Measurements from ENCODE around the gene OXER1. TPM values are rescaled to one million over a fixed set of nuclear protein-coding genes. Genes with fewer than 3 reads are reported as not detected.
A peak's percentile ranks its signal among the peaks of the same experiment; 100 is the strongest.

Gene OXER1, protein sequence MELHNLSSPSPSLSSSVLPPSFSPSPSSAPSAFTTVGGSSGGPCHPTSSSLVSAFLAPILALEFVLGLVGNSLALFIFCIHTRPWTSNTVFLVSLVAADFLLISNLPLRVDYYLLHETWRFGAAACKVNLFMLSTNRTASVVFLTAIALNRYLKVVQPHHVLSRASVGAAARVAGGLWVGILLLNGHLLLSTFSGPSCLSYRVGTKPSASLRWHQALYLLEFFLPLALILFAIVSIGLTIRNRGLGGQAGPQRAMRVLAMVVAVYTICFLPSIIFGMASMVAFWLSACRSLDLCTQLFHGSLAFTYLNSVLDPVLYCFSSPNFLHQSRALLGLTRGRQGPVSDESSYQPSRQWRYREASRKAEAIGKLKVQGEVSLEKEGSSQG
- 1.3 TPM for total RNA-seq

DNA sequence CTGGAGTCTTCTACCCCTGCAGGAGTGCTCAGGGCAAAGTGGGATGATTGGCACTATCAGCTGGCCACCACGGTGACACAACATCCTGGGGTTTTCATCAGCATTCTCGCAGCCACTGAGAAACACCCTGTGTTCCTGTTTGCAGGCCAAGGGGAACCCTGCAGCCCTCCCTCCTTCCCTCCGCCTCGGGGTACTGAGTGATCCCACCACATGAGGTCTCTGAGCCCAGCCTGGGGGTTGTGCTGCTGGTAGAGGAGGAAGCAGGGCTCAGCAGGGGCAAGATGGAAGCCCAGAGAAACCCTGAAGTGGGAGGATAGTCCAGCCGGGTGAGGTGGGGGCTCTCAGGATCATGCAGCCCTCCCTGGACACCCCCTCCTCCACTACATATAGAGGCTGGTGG, at the start of gene OXER1:
Gene OXER1 (minus strand): TSS at position 40 of the 400 bp plus-strand sequence. CDS start 73 bp downstream, outside the sequence.
- peak in 2 of 3 donors; percentile 78 to 89 for DNase-seq (ENCODE audit: low read depth in 2 of 3, low spot score in 2 of 3)

DNA sequence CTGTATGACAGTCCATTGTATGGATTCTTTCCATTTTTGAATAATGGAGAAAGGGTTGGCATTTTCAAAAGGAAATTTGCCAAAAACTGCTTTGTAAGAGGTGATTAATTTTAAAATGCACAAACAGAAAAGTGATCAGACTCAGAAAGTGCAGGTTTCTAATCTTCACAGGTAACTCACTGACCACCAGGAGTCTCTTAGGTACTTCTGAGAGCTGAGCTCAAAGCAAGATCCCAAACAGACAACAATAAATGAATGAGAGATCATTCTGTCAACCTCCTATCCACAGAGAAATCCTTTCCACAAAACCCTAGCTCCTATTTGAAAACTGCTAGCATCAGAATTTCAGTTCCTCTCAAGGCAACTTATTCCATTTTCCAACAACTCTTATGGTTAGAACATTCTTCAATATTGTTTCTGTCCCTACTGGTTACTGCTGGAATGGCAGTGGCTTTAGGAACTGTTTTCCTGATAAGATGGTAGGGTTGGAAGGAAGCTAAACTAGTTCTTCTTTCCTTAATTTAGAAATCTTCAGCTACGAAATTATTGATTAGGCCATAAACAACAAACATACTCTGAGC, 49.1 kb upstream of the OXER1 start:
- DNase-seq (ENCODE audit: low read depth in 2 of 3, low spot score in 2 of 3), result peak in 1 of 3 donors; percentile 49

DNA sequence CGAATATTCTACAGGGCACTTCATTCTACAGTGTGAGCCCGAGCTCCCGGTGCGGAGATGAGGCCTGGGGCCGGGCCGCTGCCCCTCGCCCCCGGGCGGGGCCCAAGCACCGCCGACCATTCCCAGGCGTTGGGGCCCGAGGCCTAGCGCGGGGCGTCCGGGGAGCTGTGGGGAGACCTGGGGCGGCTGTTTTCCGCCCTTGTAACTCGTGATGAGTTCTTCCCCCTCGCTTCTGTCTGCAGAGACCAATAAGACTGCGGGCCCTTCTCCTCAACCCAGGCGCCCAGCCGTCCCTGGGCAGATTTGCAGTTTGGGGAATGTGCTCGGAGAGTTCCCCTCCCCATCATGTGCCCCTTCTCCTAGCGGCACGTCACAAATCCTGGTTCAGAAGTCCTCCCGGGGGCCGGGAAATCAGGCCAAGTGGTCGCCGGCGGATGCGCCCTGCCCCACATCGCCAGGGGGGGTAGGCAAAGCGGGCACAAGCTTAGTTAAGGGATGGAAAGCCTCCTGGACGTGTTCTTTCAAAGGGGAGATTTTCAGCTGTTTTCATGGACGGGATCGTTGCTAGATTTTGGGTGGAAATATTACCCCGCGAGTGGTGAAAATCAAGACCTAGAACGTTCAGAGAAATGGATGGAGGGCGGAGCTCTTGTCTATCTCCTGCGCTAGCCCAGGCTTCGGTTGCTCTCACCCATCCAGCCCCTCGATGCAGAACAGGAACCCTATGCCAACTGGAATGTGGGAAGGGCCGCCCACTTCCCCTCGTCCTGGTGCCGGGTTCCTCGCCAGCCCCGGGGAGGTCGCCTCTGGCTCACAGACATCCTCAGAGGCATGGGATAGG, 47.3 kb upstream of the OXER1 start:
- peak in 2 of 3 donors; percentile 54 to 60 for DNase-seq (ENCODE audit: low read depth in 2 of 3, low spot score in 2 of 3)

DNA sequence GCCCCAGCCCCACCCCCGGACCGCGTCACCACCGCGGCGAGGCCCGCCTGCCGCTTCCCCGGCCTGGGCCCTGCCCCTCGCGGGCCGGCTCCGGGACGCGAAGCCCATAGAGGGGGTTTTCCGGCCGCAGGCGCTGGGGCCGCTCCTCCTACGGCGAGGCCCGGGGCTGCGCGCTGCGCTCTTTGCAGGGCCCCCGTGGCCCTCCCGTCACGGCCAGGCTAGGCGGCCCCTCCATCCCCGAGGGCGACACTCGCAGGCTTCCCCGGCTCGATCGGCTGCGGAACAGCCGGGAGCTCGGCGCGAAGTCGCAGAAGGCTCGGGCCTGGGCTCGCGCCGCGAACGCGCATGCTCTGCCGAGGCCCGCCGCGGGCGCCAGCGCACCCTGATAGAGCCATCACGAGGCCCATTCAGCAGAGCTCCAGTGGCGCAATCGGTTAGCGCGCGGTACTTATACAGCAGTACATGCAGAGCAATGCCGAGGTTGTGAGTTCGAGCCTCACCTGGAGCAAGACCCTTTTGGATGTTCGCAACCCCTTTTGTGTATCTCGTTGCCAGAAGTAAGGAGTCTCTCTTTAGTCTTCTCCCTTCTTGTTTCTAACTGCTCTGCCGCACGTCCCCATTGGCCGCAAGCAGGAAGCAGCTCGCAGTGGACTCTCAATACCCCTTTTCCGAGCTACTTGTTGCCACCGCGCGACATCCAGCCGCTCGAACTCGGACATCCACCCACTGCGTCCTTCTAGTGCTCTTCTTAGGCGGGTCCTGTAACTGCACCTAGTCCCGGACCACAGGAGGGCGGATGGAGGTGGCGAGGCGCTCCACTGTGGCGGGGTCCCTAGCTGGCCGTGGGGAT, 46.4 kb upstream of the OXER1 start:
- peak; percentile 92 to 99 (median 95) for DNase-seq (ENCODE audit: low read depth in 2 of 3, low spot score in 2 of 3)

DNA sequence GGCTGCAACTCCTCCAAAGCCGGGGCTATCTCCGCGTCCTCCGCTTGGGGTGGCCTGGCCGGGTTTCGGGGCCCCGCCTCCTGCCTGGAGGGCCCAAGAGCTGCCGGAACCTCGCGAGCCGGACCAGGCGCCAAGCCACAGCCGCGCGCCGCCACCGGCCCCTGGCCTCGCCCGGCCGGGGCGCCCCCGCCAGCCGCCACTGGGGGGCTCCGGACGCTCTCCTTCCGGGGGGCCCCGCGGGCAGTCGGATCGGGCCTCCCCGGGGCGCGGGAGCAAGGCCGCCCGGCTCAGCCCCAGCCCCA, 45.8 kb upstream of the OXER1 start:
- peak in 2 of 3 donors; percentile 80 to 86 for DNase-seq (ENCODE audit: low read depth in 2 of 3, low spot score in 2 of 3)

DNA sequence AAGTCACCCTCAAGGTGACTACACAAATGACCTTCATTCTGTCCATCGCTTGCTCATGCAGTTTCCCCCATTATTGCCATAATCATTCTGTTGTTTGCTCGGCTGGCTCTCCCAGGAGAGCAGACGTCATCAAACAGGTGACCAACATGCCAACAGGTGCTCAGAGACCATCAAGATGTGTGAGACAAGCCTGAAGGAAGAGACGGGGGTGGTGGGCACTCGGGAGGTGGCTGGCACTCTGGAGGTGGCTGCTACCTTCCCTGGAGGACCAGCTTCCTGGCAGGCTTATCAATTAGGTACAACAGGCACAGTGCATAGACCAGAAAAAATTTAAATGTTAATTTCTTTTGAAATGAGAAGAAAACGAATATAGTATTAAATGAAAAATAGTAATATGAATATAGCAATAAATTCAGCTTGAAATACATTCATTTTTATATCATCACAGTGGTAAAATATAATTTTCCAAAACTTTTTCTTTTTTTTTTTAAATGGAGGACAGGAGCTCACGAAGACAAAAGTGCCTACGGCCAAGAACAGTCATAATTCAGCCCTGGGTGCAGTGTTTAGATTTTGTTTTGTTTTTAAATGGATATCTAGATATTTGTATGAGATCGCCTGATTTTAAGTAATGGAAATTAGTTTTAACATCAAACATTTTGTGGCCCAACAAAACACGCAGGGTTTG, 45.3 kb upstream of the OXER1 start:
- DNase-seq (ENCODE audit: low read depth in 2 of 3, low spot score in 2 of 3), result peak in 1 of 3 donors; percentile 4

DNA sequence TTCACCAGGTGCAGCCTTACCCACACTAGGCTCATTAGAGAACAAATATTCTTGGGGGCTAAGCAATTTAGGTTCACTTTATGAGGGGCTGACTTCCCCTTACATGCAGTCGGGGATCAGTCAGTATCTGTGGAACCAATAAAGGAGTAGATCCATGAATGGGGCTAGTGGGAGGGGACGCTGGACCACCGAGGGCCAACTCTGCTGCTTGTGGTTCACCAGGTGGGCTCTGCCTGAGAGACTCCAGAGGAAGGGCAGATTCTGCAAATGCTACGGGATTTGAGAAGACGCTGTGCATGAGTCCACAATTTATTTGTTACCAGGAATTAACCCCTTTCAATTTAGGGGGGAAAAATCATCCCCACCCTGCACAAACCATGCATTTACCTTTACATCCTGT, 44.4 kb upstream of the OXER1 start:
- no peak for DNase-seq (ENCODE audit: low read depth in 2 of 3, low spot score in 2 of 3)

DNA sequence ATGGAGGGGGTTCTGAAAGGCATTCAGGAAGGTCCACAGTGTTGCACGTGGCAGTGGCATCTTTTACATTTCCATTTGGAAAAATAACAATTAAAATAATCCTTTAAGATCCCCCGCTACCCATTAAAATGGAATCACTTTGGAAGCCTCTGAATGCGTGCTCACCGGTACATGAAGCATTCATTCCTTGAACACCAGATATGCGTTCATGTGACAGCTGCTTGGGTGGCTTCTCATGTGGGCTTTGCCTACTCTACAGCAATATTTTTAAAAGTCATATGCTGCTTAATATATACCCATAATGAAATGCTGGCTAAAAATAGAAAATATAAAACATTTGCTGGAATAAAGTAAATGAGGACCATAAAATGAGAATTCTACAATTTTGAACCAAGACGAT, 42.9 kb upstream of the OXER1 start:
- no peak for DNase-seq (ENCODE audit: low read depth in 2 of 3, low spot score in 2 of 3)

DNA sequence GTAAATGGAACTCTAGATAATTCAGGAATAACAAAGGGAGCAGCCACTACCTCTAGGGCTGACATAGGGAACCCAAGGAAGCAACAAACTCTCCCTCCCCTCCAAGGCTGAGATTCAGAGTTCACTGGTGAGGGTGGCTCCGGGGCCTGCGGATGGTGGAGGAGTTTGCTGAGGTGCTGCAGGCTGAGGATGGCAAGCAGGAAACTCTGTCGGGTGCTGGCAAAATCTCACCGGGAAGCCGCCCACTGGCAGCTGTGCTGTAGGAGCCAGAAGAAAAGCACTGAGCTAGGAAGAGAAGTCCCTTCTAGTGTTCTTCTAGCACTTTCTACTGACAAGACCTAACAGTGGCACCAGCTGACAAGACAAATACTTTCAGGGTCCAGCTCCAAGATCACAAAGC, 41.0 kb upstream of the OXER1 start:
- DNase-seq (ENCODE audit: low read depth in 2 of 3, low spot score in 2 of 3), result no peak

DNA sequence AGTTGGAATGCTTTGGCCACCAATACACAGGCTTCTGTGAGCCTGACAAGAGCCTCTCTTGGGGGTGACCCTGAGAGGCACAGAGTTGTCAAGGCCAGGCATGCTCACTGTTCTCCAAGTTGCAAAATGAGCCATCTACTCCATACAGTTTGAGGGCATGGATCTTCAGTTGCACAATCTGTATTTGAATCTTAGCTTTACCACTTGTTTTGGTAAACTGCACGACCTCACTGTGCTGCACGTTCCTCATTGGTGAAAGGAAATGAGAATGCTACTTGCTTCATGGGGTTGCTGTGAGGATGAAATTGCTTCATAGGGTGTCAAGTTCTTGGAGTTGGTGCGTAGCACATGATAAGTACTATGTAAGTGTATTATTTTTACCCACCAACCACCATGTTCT, 40.4 kb upstream of the OXER1 start:
- DNase-seq (ENCODE audit: low read depth in 2 of 3, low spot score in 2 of 3), result peak in 1 of 3 donors; percentile 19

DNA sequence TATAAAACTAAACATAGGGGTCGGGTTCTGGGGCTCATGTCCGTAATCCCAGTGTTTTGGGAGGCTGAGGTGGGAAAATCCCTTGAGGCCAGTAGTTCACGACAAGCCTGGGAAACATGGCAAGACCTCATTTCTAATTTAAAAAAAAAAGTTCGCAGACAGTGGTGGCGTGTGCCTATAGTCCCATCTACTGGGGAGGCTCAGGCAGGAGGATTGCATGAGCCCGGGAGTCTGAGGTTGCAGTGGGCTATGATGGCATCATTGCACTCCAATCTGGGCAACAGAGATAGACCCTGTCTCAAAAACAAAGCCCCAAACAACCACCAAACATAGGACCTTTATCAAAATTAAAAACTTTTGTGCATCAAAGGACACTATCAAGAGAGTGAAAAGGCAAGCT, 38.2 kb upstream of the OXER1 start:
- DNase-seq (ENCODE audit: low read depth in 2 of 3, low spot score in 2 of 3), result no peak

DNA sequence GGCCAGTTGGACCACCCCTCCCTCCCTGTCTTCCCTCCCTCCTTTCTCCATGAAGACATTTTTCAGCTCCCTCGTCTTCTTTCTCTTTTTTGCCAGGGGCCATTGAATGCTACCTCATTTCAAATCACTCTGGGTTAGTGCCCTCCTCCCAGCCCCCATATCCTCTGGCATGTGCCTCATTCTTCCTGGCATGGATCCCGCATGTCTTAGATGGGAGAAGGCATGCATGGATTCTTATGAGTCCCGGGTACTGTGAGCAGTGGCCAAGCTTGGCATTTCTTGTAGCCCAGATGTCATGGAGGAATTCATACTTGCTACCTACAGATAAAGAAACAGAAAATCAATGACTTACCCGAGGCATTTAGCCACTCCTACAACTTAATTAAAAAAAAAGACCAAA, 37.4 kb upstream of the OXER1 start:
- DNase-seq (ENCODE audit: low read depth in 2 of 3, low spot score in 2 of 3), result no peak

DNA sequence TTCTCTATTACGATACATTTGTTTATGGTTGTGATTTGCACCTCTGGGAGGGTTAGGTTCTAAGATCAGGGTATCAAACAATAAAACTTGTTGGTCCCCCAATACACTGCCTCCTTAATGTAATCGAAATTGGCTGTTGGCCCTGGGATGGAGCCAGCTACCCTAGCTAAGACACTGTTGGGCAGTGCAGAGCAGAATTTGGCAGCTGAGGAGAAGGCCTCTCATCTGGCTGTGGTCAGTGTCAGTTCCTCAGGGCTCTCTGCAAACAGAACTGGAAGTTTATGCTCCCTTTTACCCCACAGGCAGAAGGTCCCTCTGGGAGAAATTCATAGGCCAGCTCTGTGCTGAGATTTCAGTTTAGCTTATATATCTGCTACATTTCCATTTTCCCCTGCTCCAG, 37.0 kb upstream of the OXER1 start:
- DNase-seq (ENCODE audit: low read depth in 2 of 3, low spot score in 2 of 3), result no peak

DNA sequence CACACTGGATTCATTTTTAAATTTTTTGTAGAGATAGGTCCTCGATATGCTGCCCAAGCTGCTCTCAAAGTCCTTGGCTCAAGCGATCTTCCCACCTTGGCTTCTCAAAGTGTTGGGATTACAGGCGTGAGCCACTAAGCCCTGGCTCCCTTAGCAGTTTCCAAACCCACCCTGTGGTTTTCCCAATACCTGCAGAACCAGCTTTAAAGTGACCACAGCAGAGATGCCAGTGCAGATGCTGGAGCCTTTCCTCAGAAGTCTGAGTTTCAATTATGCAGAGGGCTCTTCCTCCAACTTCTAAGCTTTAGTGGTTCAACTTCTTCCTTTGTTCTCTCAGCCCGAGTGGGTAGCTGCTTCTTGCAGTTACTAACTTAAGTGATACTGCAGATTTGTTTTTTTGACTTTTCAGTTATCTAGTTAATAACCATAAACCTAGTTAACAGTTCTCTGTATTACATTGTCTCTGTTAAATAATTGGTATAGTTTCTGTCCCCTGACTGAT, 36.6 kb upstream of the OXER1 start:
- no peak for DNase-seq (ENCODE audit: low read depth in 2 of 3, low spot score in 2 of 3)

DNA sequence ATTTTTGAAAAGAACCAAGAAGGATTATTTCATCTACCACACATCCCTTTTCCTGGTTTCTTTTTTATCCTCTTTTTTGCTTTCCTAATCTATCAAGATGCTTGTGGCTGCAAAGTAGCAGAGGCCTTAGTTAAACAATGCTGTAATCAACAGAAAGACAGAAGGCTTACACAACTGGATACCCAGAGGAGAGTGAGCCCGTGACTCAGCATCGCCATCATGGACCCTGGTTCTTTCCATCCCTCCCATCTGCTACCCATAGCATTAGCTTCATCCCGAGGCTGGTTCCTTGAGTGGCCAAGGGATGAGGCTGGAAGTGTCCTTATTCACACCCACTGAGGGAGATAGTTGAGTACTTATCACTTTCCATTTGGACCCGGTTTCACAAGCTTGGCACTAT, 35.9 kb upstream of the OXER1 start:
- DNase-seq (ENCODE audit: low read depth in 2 of 3, low spot score in 2 of 3), result no peak

DNA sequence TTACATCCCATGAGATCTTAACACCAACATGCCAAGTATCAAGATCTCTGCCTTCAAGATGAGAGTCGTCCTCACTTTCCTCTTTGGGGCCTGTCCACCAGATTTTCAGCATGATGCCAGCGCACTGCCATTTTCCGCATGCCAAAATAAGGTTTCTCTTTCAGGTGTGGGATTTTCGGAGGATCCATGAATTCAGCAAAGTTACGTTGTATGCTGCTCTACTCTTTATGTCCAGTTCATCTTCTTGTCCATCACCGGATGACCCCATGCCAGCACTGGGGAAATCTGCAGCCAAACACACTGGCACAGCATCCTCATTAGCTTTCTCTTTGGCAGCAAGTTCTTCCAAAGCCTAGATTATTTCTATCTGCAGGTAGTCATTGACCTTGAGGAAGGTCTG, 33.3 kb upstream of the OXER1 start:
- no peak for DNase-seq (ENCODE audit: low read depth in 2 of 3, low spot score in 2 of 3)

DNA sequence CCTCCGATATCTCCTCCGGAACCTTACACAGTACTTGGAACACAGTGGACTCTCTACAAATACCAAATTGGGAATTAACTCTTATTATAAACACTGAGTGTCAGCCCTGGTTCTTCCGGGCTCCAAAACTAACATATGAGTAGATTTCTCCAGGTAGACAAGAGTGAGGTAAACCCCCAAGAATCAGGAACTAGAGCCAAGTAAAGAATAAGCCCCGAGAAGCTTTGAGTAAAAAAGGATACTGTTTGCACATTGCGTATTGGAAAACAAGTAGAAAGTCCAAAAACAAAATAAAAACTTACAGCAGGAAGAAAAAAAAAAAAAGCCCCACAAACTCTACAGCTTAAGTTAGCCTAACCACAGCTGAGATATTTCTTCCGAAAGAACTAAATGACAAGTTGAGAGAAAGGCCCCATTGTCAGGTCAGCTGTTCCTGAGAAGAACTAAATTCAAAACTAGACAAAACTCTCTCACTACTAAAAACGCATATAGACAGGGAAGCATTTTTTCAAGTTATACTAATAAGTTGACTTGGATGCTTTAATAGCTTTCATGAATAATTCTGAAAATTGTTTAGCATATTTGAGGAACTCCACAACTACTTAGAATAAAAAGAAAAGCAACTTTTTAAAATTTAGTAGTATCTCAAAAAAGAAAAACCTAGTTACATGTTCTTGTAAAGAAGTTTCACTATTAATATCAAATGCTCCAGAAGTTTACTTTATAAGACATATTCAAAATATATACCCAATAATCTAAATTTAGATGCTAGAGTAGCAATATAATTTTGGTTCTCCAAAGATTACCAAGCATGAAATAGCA, 32.7 kb upstream of the OXER1 start:
- DNase-seq (ENCODE audit: low read depth in 2 of 3, low spot score in 2 of 3), result no peak

DNA sequence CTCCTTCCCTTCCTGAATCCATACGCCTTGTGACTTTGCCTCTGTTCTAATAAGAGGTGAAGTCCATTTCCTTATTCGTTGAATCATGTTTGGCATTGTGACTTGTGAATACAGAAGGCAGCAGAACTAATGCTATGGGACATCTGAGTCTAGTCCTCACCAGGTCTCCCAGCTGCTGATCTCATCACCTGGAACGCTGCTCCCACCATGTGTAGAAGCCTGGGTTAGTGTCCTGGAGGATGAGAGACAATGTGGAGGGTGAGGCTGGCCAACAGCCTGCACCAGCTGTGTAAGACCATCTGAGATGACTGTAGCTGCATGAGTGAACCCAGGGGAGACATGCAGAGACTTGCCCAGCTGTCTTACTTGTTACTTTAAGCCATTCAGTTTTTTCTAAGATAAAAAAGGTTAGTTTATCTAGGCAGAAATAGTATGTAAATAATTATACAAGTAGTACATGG, 31.9 kb upstream of the OXER1 start:
- no peak for DNase-seq (ENCODE audit: low read depth in 2 of 3, low spot score in 2 of 3)

DNA sequence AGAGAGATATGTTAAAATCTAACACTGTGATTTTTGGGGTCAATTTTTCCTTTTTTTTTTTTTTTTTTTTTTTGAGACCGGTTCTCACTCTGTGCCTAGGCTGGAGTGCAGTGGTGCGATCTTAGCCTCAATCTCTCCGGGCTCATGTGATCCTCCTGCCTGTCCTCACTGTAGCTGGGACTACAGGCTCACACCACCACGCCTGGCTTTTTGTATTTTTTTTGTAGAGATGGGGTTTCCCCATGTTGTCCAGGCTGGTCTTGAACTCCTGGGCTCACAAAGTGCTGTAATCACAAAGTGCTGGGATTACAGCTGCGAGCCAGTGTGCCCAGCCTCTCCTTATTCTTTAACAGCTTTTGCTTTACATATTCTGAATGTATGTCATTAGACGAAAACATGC, 31.3 kb upstream of the OXER1 start:
- DNase-seq (ENCODE audit: low read depth in 2 of 3, low spot score in 2 of 3), result no peak
